Spleen (tissue), 7 donors: ENCODE data around the gene LRCH1.

Experiments used
- CTCF ChIP-seq, 11 experiments: fragments of 200-600 bp in 7 of 11; fragments of 450-650 bp in 4 of 11; sonication (generic) in 4 of 11; IDR thresholded peaks in 8 of 11; conservative IDR thresholded peaks in 3 of 11; 1 replicate in 7 of 11; 2 replicates in 4 of 11; pipeline versions ENCODE4 v1.4.0 to v1.8.0; 2016 to 2021; ENCODE audit warnings: antibody characterized with exemption in 11 of 11, inconsistent platforms in 4 of 11, mild to moderate bottlenecking in 1 of 11
- POLR2A ChIP-seq, 3 donors: fragments of 450-650 bp; IDR thresholded peaks; one replicate each; pipeline ENCODE4 v1.5.1; 2017; ENCODE audit warnings: antibody characterized with exemption in 3 of 3, mild to moderate bottlenecking in 1 of 3
- POLR2AphosphoS5 ChIP-seq, 3 donors: sonication (generic); formaldehyde crosslinking; IDR thresholded peaks; one replicate each; pipeline ENCODE4 v1.5.1; 2017; ENCODE audit warnings: antibody characterized with exemption in 3 of 3
- donor health status: DM: no; HTN: no; CAD: no; lungs with moderate emphysema.
- donor health status: DM: no; HTN: no; CAD: no.
- donor health status: DM: no; HTN: no; CAD: no.

GRCh38 chr13:46627462-46627861 is 74.5 kb downstream of the LRCH1 start:
- TF ChIP-seq CTCF (IDR thresholded peaks at IDR 0.05 in 8 of 11, conservative IDR thresholded peaks at IDR 0.05 in 3 of 11) (no peak), POLR2AphosphoS5 (IDR thresholded peaks at IDR 0.05) (no peak), POLR2A (IDR thresholded peaks at IDR 0.05) (no peak)
